HFF-Myc (cell line): Measurements from ENCODE around the gene MROH9.
"Not testable (repeated sequence)": the region's sequence is repeated elsewhere in the genome, so short reads cannot be mapped to it uniquely, and the experiment has no call there.

Experiments used
- DNase-seq: peaks from one replicate; pipeline ENCODE4 v3.0.0-alpha.2; 2011; ENCODE audit warnings: low read depth; ENCODE audit errors: extremely low read depth
- H3K4me3 ChIP-seq: replicated peaks from 2 replicates; pipeline ENCODE4 v1.5.1; 2011; ENCODE audit warnings: low read depth, mild to moderate bottlenecking, control low read depth, low read length
- TF ChIP-seq, protein P1 (sequence below): IDR thresholded peaks from 2 replicates; pipeline ENCODE4 v1.5.1; 2012; ENCODE audit warnings: mild to moderate bottlenecking, low read depth, low read length, control low read depth; ENCODE audit errors: missing control alignments

The MROH9 gene

DNA sequence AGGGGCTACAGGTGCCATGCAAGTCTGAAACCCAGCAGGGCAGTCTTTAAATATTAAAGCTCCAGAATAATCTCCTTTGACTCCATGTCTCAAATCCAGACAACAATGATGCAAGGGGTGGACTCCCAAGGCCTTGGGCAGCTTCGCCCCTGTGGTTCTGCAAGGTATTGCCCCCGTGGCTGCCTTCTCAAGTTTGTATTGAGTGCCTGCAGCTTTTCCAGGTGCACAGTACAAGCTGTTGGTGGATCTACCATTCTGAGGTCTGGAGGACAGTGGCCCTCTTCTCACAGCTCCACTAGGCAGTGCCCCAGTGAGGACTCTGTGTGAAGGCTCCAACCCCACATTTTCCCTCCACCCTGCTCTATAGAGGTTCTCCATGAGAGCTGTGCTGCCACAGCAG is 3.7 kb upstream of the MROH9 start:
- DNase-seq = no peak
- TF ChIP-seq, protein P1, sequence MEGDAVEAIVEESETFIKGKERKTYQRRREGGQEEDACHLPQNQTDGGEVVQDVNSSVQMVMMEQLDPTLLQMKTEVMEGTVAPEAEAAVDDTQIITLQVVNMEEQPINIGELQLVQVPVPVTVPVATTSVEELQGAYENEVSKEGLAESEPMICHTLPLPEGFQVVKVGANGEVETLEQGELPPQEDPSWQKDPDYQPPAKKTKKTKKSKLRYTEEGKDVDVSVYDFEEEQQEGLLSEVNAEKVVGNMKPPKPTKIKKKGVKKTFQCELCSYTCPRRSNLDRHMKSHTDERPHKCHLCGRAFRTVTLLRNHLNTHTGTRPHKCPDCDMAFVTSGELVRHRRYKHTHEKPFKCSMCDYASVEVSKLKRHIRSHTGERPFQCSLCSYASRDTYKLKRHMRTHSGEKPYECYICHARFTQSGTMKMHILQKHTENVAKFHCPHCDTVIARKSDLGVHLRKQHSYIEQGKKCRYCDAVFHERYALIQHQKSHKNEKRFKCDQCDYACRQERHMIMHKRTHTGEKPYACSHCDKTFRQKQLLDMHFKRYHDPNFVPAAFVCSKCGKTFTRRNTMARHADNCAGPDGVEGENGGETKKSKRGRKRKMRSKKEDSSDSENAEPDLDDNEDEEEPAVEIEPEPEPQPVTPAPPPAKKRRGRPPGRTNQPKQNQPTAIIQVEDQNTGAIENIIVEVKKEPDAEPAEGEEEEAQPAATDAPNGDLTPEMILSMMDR = no peak

DNA sequence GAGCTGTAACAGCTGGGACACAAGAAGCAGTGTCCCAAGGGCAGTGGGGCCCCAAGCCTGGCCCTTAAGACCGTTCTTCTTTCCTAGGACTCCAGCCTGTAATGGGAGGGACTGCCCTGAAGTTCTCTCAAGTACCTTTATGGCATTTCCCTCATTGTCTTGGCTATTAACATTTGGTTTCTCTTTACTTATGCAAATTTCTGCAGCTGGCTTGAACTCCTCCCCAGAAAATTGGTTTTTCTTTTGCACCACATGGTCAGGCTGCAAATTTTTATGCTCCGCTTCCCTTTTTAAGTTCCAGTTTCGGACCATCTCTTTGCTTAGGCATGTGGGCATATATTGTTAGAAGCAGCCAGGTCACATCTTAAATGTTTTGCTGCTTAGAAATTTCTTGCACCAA is 3.1 kb upstream of the MROH9 start:
- no peak overlapping the region for H3K4me3 ChIP-seq
- no peak for DNase-seq
- TF ChIP-seq, protein P1 = no peak

More for the DNA sequence above, 3.7 kb upstream of the MROH9 start:
- no peak overlapping the region for H3K4me3 ChIP-seq

DNA sequence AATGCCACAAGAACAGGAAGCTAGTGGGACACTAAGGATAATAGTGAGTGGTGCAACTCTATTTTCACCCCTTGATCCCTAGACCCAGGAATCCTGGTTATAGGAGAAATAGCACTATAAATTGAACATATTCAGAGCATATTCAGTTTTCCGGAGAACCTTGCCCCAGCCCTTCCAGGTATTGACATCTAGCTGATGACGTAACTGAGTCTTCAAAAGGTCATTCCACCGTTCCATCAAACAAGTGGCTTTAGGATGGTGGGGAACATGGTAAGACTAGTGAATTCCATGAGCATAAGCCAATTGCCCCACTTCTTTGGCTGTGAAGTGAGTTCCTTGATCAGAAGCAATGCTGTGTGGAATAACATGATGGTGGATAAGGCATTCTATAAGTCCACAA is 2.9 kb downstream of the MROH9 start:
- TF ChIP-seq, protein P1 = no peak
- H3K4me3 ChIP-seq = no peak overlapping the region
- no peak for DNase-seq

DNA sequence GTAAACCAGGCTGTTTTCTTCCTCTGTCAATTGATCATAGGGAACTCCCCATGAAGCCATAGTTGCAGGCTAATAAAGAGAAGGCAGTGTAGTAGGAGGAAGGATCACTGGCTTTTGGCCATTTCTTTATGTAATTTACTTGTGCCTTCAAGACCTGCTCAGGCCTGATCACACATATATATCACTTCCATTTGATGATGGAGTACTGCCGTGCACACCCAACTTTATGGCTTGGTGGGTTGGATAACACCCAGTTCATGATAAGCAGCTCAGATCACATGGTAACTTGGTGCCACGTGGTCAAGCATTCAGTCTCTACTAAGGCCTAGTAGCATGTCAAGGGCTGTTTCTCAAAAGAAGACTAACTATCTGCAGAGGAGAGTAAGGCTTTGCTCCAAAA is 4.1 kb downstream of the MROH9 start:
- TF ChIP-seq, protein P1 = no peak
- H3K4me3 ChIP-seq = no peak overlapping the region
- DNase-seq = no peak

DNA sequence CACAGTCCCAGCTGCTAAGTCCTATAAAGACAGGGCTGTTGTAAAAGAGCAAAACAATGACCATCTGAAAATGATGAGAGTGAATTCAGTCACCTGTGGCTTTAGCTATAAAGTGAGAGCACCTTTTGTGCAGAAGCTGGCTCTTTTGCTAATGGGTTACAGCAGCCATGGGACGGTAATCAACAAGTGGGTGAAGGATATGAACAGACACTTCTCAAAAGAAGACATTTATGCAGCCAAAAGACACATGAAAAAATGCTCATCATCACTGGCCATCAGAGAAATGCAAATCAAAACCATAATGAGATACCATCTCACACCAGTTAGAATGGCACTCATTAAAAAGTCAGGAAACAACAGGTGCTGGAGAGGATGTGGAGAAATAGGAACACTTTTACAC is 16.4 kb downstream of the MROH9 start:
- DNase-seq, H3K4me3 ChIP-seq: not testable (repeated sequence)

DNA sequence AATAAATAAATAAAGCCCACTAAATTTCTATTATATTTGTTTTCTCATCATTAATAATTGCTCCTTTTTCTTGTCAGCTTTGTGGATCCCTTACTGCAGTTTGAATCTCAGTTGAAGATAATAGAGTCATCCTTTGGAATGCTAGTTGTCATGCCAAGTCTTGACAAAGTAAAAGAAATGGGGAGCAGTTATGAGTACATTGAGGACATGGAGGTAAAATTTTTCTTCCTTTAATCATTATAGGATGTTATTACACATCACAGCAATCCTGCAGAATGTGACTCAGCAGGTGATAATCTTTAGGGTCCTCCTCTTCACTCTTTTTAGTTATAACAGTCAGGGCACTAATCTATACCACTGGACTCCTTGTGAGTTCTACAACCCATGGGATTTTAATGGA is 24.1 kb downstream of the MROH9 start:
- TF ChIP-seq, protein P1 = no peak
- no peak for DNase-seq
- H3K4me3 ChIP-seq = no peak overlapping the region

DNA sequence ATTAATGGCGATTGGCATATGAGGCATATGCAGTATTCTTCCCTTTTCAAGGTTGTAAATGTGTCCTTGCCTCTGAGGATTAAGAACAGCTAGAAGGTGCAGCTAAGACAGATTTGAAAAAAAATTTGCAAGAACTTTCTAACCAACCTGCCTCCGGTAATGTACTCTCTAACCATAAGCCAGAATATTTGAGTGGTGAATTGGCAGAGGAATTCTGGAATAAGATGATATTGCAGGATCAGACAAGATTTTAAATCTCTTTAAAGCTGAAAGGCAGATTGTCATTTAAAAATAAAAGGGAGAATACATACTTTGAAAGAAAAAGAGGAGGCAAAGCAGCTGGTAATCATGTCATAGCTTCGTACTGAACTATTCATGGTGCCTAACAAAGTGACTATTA is 29.2 kb downstream of the MROH9 start:
- TF ChIP-seq, protein P1 = no peak
- DNase-seq = no peak
- no peak overlapping the region for H3K4me3 ChIP-seq
